Measurements from ENCODE around the gene SKIDA1.
"Not testable (repeated sequence)": the region's sequence is repeated elsewhere in the genome, so short reads cannot be mapped to it uniquely, and the experiment has no call there.

Gene SKIDA1

DNA sequence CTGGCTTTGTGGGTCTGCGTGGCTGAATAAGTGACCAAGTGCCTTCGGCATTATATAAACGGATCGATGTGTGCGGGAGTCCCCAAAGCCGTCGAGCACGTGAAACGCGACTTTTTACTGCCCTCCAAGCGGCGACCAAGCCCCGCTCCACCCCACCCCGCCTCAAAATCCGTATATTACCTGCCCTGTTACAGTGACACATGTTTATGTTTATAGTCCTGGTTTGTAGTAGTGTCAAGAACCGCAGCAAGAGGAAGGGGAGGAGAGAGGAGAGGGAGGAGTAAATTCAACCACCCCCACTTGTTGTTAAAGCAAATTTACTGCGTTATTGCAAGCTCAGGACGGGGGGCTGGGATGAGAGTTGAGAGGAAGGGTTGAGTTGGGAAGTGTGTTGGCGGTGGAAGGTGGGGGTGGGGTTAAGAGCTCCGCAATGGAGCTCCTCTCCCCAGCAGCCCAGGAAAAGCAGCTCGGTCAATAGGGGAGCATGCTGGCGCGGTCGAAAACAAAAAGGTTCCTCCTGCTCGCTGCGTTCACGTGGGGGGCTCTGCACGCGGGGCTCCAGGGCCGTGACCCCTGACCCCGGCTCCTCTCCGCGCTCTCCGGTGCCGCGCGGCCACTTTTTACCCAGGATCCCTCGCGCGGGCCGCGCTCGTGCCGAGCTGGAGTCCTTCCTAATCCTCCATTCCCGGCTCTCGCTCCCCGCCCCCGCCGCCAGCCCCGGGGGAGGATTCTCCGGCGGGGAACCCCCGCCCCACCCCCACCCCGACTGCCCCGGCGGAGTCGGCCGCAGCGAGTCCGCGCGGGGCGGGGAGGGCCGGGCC, at the start of gene SKIDA1:
TSS of gene SKIDA1 (minus strand) at position 316 of the 821 bp plus-strand sequence. CDS start 7,860 bp downstream, outside the sequence.
- peak; percentile 39 to 48 for DNase-seq

DNA sequence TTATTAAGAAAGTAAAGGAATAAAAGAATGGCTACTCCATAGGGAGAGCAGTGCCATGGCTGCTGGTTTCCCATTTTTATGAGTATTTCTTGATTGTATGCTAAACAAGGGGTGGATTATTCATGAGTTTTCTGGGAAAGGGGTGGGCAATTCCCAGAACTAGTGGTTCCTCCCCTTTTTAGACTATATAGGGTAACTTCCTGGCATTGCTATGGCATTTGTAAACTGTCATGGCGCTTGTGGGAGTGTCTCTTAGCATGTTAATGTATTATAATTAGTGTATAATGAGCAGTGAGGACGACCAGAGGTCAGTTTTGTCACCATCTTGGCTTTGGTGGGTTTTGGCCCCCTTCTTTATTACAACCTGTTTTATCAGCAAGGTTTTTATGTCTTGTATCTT, 49.0 kb upstream of the SKIDA1 start:
- not testable (repeated sequence) for DNase-seq

DNA sequence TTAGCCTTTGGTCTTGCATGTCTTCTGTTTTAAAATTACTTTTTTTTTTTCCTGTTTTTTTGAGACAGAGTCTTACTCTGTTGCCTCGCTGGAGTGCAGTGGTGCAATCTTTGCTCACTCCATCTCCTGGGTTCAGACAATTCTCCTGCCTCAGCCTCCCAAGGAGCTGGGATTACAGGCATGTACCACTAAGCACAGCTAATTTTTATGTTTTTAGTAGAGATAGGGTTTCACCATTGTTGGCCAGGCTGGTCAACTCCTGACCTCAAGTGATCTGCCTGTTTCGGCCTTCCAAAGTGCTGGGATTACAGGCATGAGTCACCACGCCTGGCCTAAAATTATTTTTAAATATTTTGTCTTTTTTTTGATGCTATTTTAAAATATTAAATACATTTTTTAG, 47.1 kb upstream of the SKIDA1 start:
- DNase-seq = no peak

DNA sequence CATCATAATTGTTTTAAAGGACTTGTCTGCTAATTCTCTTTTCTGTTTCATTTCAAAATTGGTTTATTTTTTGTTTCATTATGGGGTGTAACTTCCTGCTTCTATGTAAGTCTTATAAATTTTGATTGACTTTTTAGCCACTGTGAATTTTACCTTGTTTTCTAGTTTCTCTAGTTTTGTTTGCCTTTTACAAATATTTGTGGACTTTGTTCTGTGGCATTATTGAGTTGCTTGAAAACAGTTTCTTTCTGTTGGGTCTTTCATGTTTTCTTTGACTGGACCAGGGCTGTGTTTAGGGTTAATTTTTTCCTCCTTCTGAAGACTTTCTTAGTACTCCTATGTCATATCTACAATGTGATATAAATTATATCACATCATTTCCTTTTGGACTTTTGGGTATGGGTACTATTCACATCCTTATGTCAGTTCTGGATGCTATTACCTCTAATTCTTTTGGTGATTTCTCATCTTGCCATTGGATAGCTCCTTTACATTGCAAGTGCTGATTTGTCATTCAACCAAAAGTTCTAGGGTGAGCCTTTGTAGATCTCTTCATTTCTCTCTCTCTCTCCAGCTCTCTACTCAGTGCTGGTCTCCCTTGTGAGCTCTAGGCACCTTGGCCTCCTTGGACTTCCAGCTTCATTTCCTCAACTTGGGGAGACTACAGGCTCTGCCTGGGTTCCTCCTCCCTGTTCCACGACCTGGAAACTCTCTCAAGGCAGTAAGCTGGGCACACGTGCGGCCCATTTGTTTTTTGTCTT, 45.5 kb upstream of the SKIDA1 start:
- DNase-seq = no peak

DNA sequence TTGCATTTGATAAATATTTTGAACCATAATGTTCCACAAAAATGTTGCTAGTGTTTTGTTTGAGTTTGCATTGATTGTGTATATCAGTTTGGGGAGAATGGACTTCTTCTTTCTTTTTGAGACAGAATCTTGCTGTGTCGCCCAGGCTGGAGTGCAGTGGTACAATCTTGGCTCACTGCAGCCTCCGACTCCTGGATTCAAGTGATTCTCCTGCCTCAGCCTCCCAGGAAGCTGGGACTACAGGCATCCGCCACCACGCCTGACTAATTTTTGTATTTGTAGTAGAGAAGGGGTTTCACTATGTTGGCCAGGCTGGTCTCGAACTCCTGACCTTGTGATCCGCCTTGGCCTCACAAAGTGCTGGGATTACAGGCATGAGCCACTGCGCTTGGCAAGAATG, 33.5 kb upstream of the SKIDA1 start:
- DNase-seq = not testable (repeated sequence)

DNA sequence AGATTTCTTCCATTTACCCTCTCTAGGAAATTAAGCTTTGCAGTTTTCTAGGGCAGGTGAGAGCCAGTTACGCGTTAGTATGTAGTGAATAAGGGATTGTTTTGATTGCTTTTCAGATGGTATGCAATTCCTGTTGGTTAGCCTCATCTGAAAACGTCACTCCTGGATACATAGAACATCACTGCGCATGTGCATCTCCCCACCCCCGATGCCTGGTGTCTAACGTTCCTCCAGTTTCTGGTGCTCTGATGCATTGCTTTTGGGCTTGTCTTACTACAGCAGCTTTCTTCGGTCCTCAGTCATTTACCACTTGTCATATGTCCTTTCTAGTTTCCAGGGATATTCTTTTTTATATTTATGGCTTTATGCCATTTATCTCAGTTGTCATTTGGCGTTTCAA, 31.0 kb upstream of the SKIDA1 start:
- no peak for DNase-seq

DNA sequence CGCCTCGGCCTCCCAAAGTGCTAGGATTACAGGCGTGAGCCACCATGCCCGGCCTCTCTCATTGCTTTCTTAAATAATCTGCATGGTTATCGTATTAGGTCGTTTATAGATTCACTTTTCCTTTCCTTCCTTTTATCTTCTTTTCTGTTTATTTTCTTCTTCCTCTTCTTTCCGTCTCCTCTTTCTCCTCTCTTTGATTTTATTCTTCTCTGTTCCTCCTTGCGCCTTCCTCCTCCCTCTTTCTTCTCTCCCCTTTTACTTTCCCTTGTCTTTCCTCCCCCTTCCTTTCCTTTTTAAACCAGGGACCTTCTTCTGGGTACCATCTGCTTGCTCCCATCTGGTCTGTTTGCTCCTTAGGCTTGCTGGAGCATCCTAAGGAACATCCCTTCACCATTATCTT, 27.2 kb upstream of the SKIDA1 start:
- no peak for DNase-seq

DNA sequence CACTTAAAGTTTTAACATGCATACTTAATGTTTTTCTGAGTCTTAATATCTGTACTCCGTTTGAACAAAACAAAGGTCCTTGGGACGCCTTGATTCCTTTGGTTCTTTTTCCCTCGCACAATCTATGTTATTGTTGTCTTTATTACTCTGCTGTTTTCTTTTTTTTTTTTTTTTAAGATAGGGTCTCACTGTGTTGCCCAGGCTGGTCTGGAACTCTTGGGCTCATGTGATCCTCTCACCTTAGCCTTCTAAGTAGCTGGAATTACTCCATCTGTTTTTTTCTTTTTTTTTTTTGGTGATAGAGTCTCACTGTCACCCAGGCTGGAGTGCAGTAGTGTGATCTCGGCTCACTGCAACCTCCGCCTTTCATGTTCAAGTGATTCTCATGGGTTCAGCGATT, 21.8 kb upstream of the SKIDA1 start:
- no peak for DNase-seq

DNA sequence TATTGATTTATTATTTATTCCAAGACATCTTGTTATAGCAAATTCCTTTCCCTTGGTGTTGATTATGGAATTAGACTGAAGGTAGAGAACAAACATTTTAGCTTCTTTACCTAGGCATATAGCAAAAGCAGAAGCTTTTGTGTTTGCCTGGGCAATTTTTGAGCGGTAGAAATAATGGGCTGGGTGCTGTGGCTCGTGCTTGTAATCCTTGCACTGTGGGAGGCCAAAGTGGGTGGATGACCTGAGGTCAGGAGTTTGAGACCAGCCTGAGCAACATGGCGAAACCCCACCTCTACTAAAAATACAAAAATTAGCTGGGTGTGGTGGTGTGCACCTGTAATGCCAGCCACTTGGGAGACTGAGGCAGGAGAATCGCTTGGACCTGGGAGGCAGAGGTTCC, 15.2 kb upstream of the SKIDA1 start:
- not testable (repeated sequence) for DNase-seq

DNA sequence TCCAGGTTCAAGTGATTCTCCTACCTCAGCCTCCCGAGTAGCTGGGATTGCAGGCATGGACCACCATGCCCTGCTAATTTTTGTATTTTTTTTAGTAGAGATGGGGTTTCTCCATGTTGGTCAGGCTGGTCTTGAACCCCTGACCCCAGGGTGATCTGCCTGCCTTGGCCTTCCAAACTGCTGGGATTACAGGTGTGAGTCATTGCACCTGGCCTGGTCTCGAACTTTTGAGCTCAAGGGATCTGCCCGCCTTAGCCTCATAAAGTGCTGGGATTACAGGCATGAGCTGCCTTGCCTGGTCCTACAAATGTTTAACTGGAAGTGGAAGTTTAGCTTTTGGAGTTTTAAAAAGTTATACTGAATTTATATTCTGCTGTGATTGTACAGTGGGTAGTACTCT, 11.4 kb upstream of the SKIDA1 start:
- no peak for DNase-seq

DNA sequence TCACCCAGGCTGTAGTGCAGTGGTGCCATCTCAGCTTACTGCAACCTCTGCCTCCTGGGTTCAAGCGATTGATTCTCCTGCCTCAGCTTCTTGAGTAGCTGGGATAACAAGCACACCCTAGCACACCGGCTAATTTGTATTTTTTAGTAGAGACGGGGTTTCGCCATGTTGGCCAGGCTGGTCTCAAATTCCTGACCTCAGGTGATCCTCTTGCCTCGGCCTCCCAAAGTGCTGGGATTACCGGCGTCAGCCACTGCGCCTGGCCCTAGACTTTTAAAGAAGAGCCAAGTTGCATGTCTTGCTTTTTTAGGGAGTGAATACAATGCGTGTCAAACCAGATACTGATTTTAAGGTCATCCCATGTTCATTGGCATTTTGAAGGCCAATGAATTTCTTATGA, 10.5 kb upstream of the SKIDA1 start:
- DNase-seq = not testable (repeated sequence)

DNA sequence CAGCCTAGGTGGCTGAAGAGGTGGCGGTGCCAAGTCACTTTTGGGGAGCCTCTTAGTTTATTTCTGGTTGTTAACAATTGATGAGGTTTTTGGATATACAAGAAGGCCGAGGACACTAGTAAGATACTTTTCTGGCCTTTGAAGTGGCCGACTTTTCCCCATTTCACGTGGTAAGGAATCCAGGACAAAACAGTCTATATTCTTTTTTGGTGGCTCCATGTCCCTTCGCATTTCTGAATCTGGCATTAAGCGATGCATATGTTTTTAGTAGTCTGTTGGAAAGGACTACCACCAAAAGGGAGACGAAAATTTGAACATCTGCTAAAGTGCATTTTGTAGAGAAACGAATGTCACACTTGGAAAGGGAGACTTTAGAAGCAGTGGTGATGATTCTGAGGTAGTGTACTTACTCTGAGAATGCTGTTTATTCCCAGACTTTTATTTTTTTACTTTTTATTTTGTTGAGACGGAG, 10.0 kb upstream of the SKIDA1 start:
- no peak for DNase-seq

DNA sequence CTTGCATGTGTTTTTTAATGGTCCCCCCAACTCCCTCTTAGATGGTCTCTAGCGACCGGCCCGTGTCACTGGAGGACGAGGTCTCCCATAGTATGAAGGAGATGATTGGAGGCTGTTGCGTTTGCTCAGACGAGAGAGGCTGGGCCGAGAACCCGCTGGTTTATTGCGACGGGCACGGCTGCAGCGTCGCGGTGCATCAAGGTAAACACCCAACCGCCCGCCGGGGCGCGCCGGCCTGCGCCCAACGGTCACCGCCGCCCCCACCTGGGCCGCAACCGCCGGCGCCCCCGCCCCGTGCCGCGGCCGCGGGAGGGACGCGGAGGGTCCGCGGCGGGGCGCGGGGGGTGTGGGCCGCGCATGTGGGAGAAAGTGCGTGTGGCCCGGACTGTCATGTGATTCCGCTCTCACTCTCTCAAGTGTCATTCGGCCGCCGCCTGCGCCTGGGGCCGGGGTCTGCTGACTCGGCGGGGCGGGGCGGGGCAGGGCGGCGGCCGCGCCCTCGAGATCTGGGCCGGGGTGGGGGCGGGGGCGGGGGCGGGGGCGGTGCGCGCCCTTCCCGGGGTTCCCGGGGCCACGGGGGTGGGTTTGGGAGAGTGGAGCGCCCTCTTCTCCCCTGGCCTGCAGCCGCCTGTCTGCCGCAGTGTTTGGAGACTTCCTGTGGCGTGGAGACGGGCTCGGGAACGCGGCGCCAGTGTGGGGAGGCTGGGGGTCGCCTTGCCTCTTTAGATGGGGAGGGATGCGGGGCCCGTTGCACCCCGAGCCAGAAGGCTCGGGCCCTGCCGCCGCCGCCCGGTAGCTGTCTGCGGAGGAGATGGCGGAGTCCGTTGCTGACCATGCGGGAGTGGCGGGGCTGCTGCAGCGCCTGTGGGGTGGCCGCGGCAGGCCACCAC, 9.4 kb upstream of the SKIDA1 start:
- DNase-seq = peak; percentile 36 to 38

DNA sequence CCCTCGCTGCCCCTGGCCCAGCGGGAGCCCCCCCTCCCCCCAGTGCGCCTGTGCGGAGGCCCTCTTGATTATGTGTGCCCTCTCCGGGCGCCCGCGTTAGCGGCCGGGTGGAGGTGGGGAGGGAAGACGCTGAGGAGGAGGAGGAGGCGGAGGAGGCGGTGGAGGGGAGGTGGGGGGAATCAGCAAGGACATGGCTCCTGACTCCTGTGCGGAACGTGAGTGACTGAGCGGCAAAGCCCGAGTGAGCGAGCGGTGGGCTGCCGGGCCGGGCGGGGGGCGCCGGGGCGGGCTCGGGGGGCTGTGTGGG, 8.8 kb upstream of the SKIDA1 start:
- no peak for DNase-seq

DNA sequence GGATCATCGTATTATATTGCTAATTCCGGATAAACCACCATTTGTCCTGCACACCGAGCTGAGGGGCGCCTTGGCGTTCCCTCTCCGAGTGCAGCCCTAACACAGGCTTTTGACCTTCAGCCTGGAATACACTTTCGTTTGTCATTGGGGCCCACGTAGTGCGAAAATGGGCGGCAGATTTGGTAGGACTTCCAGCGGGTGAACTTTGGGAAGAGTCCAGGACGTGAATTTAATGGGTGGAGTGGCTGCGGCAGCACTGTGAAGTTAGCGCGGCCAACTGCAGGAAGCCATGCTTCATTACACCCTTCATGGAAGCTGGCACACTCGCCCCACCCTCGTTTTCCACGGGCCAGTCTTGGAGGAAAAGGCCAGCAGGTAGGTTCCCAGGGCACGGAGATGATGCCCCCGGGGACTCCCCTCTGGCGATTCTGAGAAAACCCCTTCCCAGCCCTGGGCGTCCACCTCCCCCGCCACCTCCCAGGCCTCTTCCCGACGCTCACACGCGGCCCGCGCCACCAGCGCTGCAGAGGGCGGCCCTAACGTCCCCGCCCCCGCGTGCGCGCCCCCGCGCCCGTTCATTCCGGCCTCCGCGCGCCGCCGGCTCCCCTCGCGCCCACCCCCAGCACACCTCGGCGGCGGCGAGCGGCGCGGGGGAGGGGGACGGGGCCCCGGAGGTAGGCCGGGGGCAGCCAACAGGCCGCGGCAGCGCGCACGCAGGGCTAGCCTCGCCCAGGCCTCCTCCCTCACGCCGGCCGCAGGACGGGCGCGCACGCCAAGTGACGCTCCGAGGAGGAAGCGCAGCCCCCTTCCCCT, 8.2 kb upstream of the SKIDA1 start, which contains the start of gene MLLT10:
TSS of gene MLLT10 (plus strand) at position 766 of the 813 bp plus-strand sequence. CDS start 413 bp downstream, outside the sequence.
- DNase-seq = peak; percentile 81 to 86

DNA sequence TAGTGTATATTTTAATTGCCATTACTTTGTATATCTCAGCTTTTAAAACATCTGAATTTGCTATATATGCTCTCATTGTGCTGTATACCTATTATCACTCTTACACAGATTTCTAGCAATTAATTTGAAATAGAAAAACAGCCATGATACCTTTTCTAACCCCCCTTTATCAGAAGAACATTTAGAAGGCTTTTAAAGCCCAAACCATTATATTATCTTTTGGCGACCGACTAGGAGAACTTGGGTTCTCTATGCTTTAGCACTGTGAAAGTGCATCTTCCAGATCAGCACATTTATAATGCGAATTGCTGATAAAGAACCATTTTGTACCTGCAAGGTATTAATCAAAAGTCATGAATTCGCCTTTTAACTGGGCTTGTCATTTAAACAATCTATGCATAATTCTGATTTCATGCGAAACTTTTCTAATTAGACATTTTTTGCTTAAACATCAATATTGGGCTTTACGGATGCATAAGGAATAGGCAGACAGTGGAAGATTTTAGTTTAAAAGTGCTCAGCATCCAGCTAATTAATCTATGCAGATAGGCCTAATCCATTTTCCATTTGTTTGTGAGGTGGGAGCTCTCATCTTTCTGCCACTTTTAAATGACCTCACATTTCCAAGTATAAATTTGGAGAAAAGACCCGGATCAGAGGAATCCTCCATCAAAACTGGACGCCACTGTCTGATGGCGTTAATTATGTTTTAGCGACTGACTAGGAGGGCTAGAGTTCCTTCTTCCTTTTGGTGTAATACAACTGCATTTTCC, 7.4 kb upstream of the SKIDA1 start:
- no peak for DNase-seq

DNA sequence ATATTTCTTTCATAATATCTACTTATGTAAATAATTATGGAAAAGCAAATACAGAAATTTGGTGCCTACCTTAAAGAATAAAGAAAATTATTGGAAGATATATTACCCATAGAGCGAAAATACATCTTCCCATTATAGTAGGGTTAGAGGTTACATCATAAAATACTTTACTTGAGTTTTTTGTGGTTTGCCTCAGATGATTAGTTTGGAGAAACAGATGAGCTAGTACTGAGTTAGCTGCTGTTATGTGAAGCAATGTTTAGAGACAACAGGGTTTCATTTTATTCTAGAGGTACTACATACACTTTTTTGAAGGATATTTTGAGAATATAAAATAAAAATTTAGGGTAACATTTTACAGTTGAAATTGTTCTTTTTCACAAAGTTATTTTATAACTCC, 5.7 kb upstream of the SKIDA1 start:
- no peak for DNase-seq

DNA sequence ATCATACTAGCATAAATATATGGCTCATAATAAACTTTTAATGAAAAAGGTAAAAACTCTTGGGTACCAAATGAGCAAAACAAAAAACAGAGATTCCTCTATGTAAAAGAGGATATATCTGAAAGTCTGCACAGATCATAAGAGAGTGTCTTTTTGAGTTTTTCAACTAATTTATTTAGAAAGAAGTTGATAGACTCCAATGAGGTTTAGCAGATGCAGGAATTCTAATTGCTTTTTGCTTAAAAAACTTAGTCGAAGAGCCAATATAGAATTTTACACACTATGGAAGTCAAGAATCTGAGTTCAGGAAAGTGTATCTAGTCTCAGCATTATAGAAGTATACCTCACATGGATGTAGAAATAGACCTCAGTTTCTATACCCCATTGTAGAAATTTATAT, 5.2 kb upstream of the SKIDA1 start:
- no peak for DNase-seq

DNA sequence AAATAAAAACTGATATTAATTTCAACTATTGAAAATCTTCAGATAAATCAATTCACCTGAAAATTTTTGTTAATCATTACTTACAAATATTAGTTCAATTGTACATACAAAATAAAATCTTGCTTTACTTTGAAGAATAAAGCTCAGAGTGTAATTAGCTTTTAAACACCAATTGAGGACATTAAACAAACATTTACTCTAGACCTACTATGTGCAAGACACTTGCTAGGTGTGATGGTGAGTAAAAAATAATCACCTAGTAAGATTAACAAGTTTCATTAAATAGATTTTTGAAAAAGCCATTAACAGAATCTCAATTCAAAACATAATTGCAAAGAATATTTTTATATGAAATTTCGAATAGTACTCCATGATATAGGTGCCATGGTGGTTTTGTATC, 4.7 kb upstream of the SKIDA1 start:
- DNase-seq = no peak

DNA sequence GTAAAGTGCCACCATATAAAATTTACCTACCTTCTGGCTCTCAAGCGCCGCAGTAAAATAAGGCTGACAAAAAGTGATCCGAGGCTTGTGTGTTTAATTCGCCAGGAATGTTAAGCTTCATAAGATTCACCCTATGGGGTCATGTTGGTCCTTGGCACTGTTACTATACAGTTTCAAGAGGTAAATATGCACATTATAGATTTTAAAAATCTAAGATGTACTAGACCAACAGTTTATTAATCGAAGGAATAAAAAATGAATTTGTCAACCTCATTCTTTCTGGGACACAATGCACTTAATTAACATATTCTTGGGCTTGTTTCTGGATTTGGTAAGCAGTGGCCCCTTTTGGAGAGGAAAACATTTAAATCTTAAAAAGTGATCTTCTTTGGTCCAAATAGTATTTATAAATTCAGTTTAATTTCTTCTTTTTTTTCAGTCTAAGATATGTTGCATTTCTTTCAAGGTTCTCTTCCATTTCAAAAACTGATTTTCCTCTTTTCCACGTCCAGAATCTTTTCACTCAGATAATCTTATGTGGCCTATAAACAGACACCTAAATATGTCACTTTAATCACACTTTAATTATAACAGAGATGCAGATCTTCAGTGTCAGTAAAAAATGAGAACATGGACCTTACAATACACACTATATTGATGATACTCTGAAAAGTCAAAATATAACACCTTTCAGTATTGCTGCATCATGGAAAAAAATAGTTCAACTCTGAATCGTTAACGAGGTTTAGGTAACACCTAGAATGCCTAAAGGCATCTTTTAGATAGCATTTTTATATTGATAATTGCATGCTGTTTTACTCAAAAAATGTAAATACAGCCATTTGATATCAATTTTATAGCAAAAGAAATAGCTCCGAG, 3.8 kb upstream of the SKIDA1 start:
- DNase-seq = no peak
